Lower leg skin (tissue), 3 donors: ENCODE measurements around the gene DSCAML1.

Source experiments
- CTCF ChIP-seq, 3 donors: fragments of 450-650 bp; IDR thresholded peaks; one replicate each; pipeline ENCODE4 v1.5.1; 2016; ENCODE audit warnings: antibody characterized with exemption in 3 of 3, mild to moderate bottlenecking in 3 of 3, moderate library complexity in 2 of 3
- POLR2A ChIP-seq, 2 donors: fragments of 450-650 bp; IDR thresholded peaks; one replicate each; pipeline ENCODE4 v1.6.1; 2016 to 2017; ENCODE audit warnings: antibody characterized with exemption in 2 of 2, mild to moderate bottlenecking in 1 of 2, moderate library complexity in 1 of 2

DNA sequence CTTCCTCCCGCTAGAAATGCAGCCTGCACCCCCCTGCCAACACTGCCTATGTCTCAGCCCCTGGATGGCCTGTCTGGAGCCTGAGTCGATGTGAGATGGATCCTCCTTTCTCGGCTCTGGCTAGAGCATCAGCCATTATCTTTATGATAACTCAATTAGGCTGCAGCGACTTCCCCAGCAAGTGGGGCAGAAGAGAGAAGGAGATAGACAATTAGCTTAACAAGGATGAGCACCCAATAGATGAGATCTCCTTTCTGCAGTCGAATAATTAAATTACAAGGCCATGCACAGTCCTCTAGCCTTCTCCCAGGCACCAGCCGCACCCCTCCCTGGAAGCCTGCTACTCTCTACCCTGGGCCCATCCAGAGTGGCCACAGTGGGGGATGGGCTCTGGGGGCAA lies 290.0 kb downstream of the DSCAML1 start:
- no peak for TF ChIP-seq POLR2A (IDR thresholded peaks at IDR 0.05)
- TF ChIP-seq CTCF (IDR thresholded peaks at IDR 0.05), result no peak
